HCT116 (cell line): ENCODE data around the gene CYP24A1. TPM values are rescaled to one million over a fixed set of nuclear protein-coding genes. Genes with fewer than 3 reads are reported as not detected.

Experiments used
- ATAC-seq: fragments of 200-7000 bp; cut with Tn5 transposase; 2 replicates; pipeline ENCODE4 v1.9.1; 2020; ENCODE audit warnings: mild to moderate bottlenecking, moderate library complexity
- BruUV-seq: library from RNA; stranded (reverse); fragments of 400-500 nt; replicated peaks from 2 replicates; lab custom pipeline; 2021; lab: Mats Ljungman, UMichigan
- CTCF ChIA-PET: fragments of 300-600 bp; sonication (Branson Sonifier 250); formaldehyde crosslinking; loops from one replicate; lab custom pipeline; 2021; ENCODE audit warnings: antibody characterized with exemption; lab: Charles Lee
- POLR2A ChIA-PET: fragments of 300-600, 350-600 bp; sonication (Branson Sonifier 250); formaldehyde crosslinking; loops from one replicate; lab custom pipeline; 2021; ENCODE audit warnings: antibody characterized with exemption; lab: Charles Lee
- RAD21 ChIA-PET, 2 experiments: fragments of 300-600 bp; sonication (Branson Sonifier 250); formaldehyde crosslinking; loops; one replicate each; lab custom pipeline; 2023; ENCODE audit warnings: low total read pairs in 2 of 2; ENCODE audit not compliant: uncharacterized antibody in 2 of 2, unreplicated experiment in 2 of 2, low non-redundant PET in 1 of 2; lab: Charles Lee
- DNase-seq: peaks from one replicate; pipeline ENCODE4 v3.0.0-alpha.2; 2010; ENCODE audit warnings: low read depth, low spot score
- H2AFZ ChIP-seq: fragments of 200-600 bp; shearing (Covaris generic), sonication (generic); 2 replicates; pipeline ENCODE4 v1.6.1; 2017; ENCODE audit warnings: low read depth, mixed run types, mixed read lengths, antibody characterized with exemption, low read length; ENCODE audit not compliant: poor library complexity, severe bottlenecking
- H3K27ac ChIP-seq: 2 replicates; pipeline ENCODE4 v1.5.1; 2012; ENCODE audit warnings: low read depth, low read length
- H3K27me3 ChIP-seq: fragments of 200-600 bp; sonication (generic); 2 replicates; pipeline ENCODE4 v1.6.1; 2016; ENCODE audit warnings: mixed run types, low read length, mixed read lengths; ENCODE audit not compliant: insufficient read depth
- H3K36me3 ChIP-seq, 2 experiments: fragments of 200-500 bp in 1 of 2; fragments of 200-600 bp in 1 of 2; sonication (Bioruptor generic) in 1 of 2; sonication (generic) in 1 of 2; 2 replicates each; pipeline versions ENCODE4 v1.5.1 to v1.6.1; 2014 to 2016; ENCODE audit warnings: low read length in 2 of 2, inconsistent platforms in 1 of 2, mixed read lengths in 1 of 2, mixed run types in 1 of 2; ENCODE audit not compliant: insufficient read depth in 2 of 2, control insufficient read depth in 1 of 2
- H3K4me1 ChIP-seq, 2 experiments: fragments of 200-600 bp in 1 of 2; sonication (generic) in 1 of 2; 2 replicates each; pipeline versions ENCODE4 v1.5.1 to v1.6.1; 2012 to 2017; ENCODE audit warnings: low read length in 2 of 2, inconsistent platforms in 1 of 2, mild to moderate bottlenecking in 1 of 2, mixed read lengths in 1 of 2, mixed run types in 1 of 2, moderate library complexity in 1 of 2; ENCODE audit not compliant: insufficient read depth in 2 of 2, control insufficient read depth in 1 of 2
- H3K4me2 ChIP-seq: fragments of 200-600 bp; sonication (generic); 2 replicates; pipeline ENCODE4 v1.6.1; 2017; ENCODE audit warnings: mixed run types, low read length, mixed read lengths
- H3K4me3 ChIP-seq, 2 experiments: fragments of 200-600 bp in 1 of 2; sonication (generic) in 1 of 2; replicated peaks in 1 of 2; 2 replicates each; pipeline ENCODE4 v1.5.1; 2011 to 2016; ENCODE audit warnings: low read length in 2 of 2, control low read depth in 1 of 2, low read depth in 1 of 2, mild to moderate bottlenecking in 1 of 2, mixed read lengths in 1 of 2, mixed run types in 1 of 2
- H3K79me2 ChIP-seq: fragments of 200-600 bp; sonication (generic); 2 replicates; pipeline ENCODE4 v1.6.1; 2017; ENCODE audit warnings: mild to moderate bottlenecking, mixed run types, low read length, moderate library complexity, mixed read lengths; ENCODE audit not compliant: insufficient read depth
- H3K9ac ChIP-seq: fragments of 200-600 bp; sonication (generic); 2 replicates; pipeline ENCODE4 v1.6.1; 2016; ENCODE audit warnings: low read length, mixed read lengths
- H3K9me2 ChIP-seq: fragments of 200-600 bp; sonication (generic), shearing (Covaris generic); 2 replicates; pipeline ENCODE4 v1.6.1; 2017; ENCODE audit warnings: mixed run types, mild to moderate bottlenecking, moderate library complexity; ENCODE audit not compliant: insufficient read depth
- H3K9me3 ChIP-seq, 2 experiments: fragments of 200-500 bp in 1 of 2; fragments of 200-600 bp in 1 of 2; sonication (Bioruptor generic) in 1 of 2; sonication (generic) in 1 of 2; 2 replicates each; pipeline ENCODE4 v1.6.1; 2014 to 2017; ENCODE audit warnings: low read length in 2 of 2, mixed read lengths in 2 of 2, inconsistent platforms in 1 of 2, low read depth in 1 of 2, mild to moderate bottlenecking in 1 of 2, mixed run types in 1 of 2, moderate library complexity in 1 of 2; ENCODE audit not compliant: control insufficient read depth in 1 of 2, insufficient read depth in 1 of 2
- H4K20me1 ChIP-seq: fragments of 200-600 bp; sonication (generic), shearing (Covaris generic); 2 replicates; pipeline ENCODE4 v1.6.1; 2017; ENCODE audit warnings: mixed run types, mild to moderate bottlenecking, moderate library complexity; ENCODE audit not compliant: insufficient read depth
- ELF1 ChIP-seq: IDR thresholded peaks from 2 replicates; pipeline ENCODE4 v1.6.1; 2012; ENCODE audit warnings: low read depth, borderline replicate concordance
- JUND ChIP-seq: IDR thresholded peaks from 2 replicates; pipeline ENCODE4 v1.6.1; 2012
- SP1 ChIP-seq: IDR thresholded peaks from 2 replicates; pipeline ENCODE4 v1.6.1; 2012; ENCODE audit warnings: low read depth
- YY1 ChIP-seq: IDR thresholded peaks from 2 replicates; pipeline ENCODE4 v1.6.1; 2011; ENCODE audit warnings: low read length, low read depth, moderate library complexity, mild to moderate bottlenecking; ENCODE audit not compliant: insufficient replicate concordance; ENCODE audit errors: extremely low read depth
- intact Hi-C: fragments of 100-400 bp; cut with micrococcal nuclease; formaldehyde crosslinking; loops from 2 replicates; pipeline ENCODE4 v1.10.0; 2022
- total RNA-seq: library from RNA; stranded (reverse); gene quantifications from one replicate; pipeline ENCODE4 v1.2.1, GENCODE V29; 2021; ENCODE audit not compliant: unreplicated experiment
- TF ChIP-seq, protein P1 (sequence below): IDR thresholded peaks from 2 replicates; pipeline ENCODE4 v1.6.1; 2011; ENCODE audit warnings: mild to moderate bottlenecking, low read length, moderate library complexity; ENCODE audit not compliant: insufficient replicate concordance; ENCODE audit errors: extremely low read depth

The CYP24A1 gene
- total RNA-seq, 1 experiment from 2014 or later: 267 TPM

DNA sequence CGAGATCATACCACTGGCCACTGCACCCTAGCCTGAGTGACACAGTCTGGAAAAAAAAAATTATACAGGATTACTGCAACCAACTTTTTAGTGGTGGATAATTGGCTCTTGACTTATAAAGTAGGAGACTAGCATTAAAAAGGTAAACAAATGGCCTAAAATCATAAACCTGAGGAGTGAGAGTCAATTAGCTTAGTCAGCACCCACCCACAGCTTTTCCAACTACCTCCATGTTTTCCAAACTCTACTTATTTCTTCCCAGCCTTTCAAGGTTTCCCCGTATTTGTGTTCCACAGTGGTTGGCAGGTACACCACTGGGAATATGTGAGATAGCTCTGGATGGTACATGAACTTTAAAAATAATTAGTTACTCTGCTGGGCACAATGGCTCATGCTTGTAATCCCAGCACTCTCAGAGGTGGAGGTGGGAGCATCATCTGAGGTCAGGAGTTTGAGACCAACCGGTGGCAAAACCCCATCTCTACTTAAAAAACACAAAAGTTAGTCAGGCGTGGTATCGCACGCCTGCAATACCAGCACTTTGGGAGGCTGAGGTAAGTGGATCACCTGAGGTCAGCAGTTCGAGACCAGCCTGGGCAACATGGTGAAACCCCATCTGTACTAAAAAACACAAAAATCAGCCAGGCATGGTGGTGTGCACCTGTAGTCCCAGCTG is 6.7 kb downstream of the CYP24A1 start:
- TF ChIP-seq, protein P1, sequence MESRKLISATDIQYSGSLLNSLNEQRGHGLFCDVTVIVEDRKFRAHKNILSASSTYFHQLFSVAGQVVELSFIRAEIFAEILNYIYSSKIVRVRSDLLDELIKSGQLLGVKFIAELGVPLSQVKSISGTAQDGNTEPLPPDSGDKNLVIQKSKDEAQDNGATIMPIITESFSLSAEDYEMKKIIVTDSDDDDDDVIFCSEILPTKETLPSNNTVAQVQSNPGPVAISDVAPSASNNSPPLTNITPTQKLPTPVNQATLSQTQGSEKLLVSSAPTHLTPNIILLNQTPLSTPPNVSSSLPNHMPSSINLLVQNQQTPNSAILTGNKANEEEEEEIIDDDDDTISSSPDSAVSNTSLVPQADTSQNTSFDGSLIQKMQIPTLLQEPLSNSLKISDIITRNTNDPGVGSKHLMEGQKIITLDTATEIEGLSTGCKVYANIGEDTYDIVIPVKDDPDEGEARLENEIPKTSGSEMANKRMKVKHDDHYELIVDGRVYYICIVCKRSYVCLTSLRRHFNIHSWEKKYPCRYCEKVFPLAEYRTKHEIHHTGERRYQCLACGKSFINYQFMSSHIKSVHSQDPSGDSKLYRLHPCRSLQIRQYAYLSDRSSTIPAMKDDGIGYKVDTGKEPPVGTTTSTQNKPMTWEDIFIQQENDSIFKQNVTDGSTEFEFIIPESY: no peak
- TF ChIP-seq SP1 (no peak), JUND (no peak), ELF1 (no peak)
- Histone ChIP-seq H3K9me2 (no peaks in the 10 kb centered on the region), H3K9ac (peak overlapping the region; percentile 67), H3K4me2 (peak overlapping the region; percentile 94), H3K27me3 (no peaks in the 10 kb centered on the region), H4K20me1 (no peaks in the 10 kb centered on the region), H3K9me3 (no peaks in the 10 kb centered on the region), H3K4me1 (peaks cover 60 to 68% of the 10 kb centered on the region in 2 experiments), H3K27ac (peak overlapping the region; percentile 94), H3K36me3 (peaks cover 20 to 38% of the 10 kb centered on the region in 2 experiments; a peak in 3 of 4 replicates), H3K4me3 (no peak overlapping the region; a peak in 2 of 4 replicates), H2AFZ (no peak overlapping the region), H3K79me2 (peaks cover 35% of the 10 kb centered on the region; the same call in 1 of the 2 replicates)
- ChIA-PET CTCF (interaction anchor here (3.7 kb wide), 1 partner anchor 63 kb away, joined by 15 read pairs; no protein-coding TSS in a partner anchor), POLR2A (interaction anchor here (0.8 kb wide), 1 partner anchor 40 kb away, joined by 3 read pairs; no protein-coding TSS in a partner anchor), RAD21 (no interaction called here)
- ATAC-seq: no peak
- BruUV-seq: no TSS peak
- DNase-seq: no peak
- intact Hi-C loops: no loop called here

DNA sequence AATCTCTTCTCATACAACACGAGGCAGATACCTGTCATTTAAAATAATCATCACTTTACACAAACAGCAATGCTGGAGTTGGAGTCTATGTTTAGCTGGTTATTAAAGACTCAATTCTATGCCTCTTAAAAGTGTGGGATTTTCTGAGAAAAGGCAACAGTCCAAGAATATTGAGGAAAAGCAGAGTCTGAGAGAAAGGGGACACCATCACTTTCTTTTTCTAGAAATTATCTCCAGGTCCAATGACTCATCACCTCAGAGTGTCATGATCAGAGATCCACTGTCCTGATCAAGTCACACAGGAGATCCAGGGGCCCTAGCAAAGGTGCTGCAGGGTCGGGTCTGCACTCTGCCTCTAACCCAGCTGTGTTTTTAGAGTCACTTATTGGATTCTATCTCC is 8.0 kb downstream of the CYP24A1 start:
- H2AFZ ChIP-seq: no peak overlapping the region
- H3K4me1 ChIP-seq: peaks cover 46 to 55% of the 10 kb centered on the region in 2 experiments
- ChIA-PET CTCF (no interaction called here), POLR2A (interaction anchor here (1.1 to 1.5 kb wide), 2 partner anchors 9 to 56 kb away, joined by 3 read pairs; no protein-coding TSS in a partner anchor), RAD21 (no interaction called here)
- no peaks in the 10 kb centered on the region for H4K20me1 ChIP-seq
- H3K9ac ChIP-seq: peak overlapping the region; percentile 19; the same call in 1 of the 2 replicates
- H3K36me3 ChIP-seq: peaks cover 20 to 52% of the 10 kb centered on the region in 2 experiments; a peak in 3 of 4 replicates
- H3K27ac ChIP-seq: peak overlapping the region; percentile 94
- ATAC-seq (no peak), DNase-seq (no peak)
- H3K9me3 ChIP-seq: no peaks in the 10 kb centered on the region
- peaks cover 22% of the 10 kb centered on the region; the same call in 1 of the 2 replicates for H3K79me2 ChIP-seq
- no peaks in the 10 kb centered on the region for H3K9me2 ChIP-seq
- no peak overlapping the region for H3K4me3 ChIP-seq
- H3K27me3 ChIP-seq: no peaks in the 10 kb centered on the region
- BruUV-seq: no TSS peak
- intact Hi-C loops: no loop called here
- no peak for TF ChIP-seq YY1
- H3K4me2 ChIP-seq: peak overlapping the region; percentile 94; the same call in 1 of the 2 replicates
